ENCODE results near the gene PNMA8A.

- no peak for TF ChIP-seq CTCF (conservative IDR thresholded peaks at IDR 0.05; ENCODE audit: low read length)
- TF ChIP-seq EZH2phosphoT487 (IDR thresholded peaks at IDR 0.05; ENCODE audit: borderline replicate concordance, low read depth, low read length) = no peak
These were observed 22.1 kb upstream of the PNMA8A start for GRCh38 chr19:46493236-46494145.
